SJSA1 (cell line): ENCODE data around the gene ITPRID2. TPM values are rescaled to one million over a fixed set of nuclear protein-coding genes. Genes with fewer than 3 reads are reported as not detected.

Experiments
- DNase-seq, 2 experiments: peaks; one replicate each; pipeline ENCODE4 v3.0.0-alpha.2; 2015 to 2020; ENCODE audit warnings: low spot score in 2 of 2, low read depth in 1 of 2
- H3K27ac ChIP-seq: fragments of 250-450 bp; sonication (Bioruptor Pico); 2 replicates; pipeline ENCODE4 v1.5.1; 2020; ENCODE audit warnings: mild to moderate bottlenecking, moderate library complexity
- H3K27me3 ChIP-seq: fragments of 250-450 bp; sonication (Bioruptor Pico); replicated peaks from 2 replicates; pipeline ENCODE4 v1.5.1; 2020; ENCODE audit warnings: mild to moderate bottlenecking, moderate library complexity
- H3K36me3 ChIP-seq: fragments of 250-450 bp; sonication (Bioruptor Pico); 2 replicates; pipeline ENCODE4 v1.5.1; 2020; ENCODE audit warnings: mild to moderate bottlenecking
- H3K4me1 ChIP-seq: fragments of 250-450 bp; sonication (Bioruptor Pico); replicated peaks from 2 replicates; pipeline ENCODE4 v1.6.1; 2021; ENCODE audit warnings: mild to moderate bottlenecking
- H3K4me3 ChIP-seq: fragments of 250-450 bp; sonication (Bioruptor Pico); 2 replicates; pipeline ENCODE4 v1.5.1; 2020; ENCODE audit warnings: mild to moderate bottlenecking
- H3K9me3 ChIP-seq: fragments of 250-450 bp; sonication (Bioruptor Pico); replicated peaks from 2 replicates; pipeline ENCODE4 v1.5.1; 2020; ENCODE audit warnings: mild to moderate bottlenecking
- total RNA-seq: library from RNA; depleted of rRNA; stranded (reverse); fragments of >200 nt; shearing (Covaris generic); gene quantifications from 2 replicates; pipeline ENCODE4 v1.2.3, GENCODE V29; 2014

ITPRID2 gene
- total RNA-seq, 1 experiment from 2014 or later, result 89.4 TPM

DNA sequence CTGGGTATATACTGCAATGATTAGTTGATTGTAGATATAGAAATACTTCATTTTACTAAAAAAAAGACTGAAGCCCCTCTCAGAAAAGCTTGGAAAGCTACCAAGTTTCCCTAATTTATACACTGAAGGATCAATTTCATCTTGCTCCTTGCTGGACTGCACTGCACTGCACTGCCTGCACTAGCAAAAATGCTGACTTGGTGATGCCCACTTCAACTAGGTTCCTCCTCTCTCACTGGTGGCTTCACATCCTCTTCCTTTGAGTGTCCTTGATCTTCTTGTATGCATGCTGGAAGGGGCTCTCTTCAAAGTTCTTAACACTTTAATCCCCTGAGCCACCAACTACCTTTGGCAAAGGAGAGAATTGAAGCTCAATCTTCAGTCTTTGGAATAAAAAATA is 31.7 kb upstream of the ITPRID2 start:
- DNase-seq, result no peak
- Histone ChIP-seq H3K9me3 (no peaks in the 10 kb centered on the region), H3K4me3 (no peak overlapping the region), H3K36me3 (no peaks in the 10 kb centered on the region), H3K27me3 (no peaks in the 10 kb centered on the region), H3K27ac (no peak overlapping the region), H3K4me1 (no peaks in the 10 kb centered on the region)

DNA sequence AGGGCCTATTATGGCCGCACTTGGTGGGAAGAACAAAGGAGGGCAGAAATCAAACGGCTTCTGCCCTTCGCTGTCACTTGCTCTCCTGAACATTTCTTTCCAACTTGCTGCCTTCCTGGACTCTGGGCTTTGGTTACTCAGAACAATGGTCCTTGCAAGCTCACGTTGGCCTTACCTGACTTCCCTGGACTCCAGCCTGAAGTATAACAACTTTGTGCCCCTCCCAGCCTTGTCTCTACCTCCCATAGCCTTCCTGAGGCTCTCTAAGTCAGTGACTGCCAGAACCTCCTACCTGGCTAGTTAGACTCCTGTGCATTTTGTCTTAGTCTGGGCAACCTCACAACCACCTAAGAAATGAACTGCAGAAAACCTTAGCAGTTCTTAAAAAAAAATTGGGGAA is 30.2 kb upstream of the ITPRID2 start:
- no peak for DNase-seq
- H3K36me3 ChIP-seq, result no peaks in the 10 kb centered on the region
- H3K4me1 ChIP-seq, result no peaks in the 10 kb centered on the region
- H3K27me3 ChIP-seq, result no peaks in the 10 kb centered on the region
- H3K4me3 ChIP-seq, result no peak overlapping the region
- H3K9me3 ChIP-seq, result no peaks in the 10 kb centered on the region
- H3K27ac ChIP-seq, result no peak overlapping the region

DNA sequence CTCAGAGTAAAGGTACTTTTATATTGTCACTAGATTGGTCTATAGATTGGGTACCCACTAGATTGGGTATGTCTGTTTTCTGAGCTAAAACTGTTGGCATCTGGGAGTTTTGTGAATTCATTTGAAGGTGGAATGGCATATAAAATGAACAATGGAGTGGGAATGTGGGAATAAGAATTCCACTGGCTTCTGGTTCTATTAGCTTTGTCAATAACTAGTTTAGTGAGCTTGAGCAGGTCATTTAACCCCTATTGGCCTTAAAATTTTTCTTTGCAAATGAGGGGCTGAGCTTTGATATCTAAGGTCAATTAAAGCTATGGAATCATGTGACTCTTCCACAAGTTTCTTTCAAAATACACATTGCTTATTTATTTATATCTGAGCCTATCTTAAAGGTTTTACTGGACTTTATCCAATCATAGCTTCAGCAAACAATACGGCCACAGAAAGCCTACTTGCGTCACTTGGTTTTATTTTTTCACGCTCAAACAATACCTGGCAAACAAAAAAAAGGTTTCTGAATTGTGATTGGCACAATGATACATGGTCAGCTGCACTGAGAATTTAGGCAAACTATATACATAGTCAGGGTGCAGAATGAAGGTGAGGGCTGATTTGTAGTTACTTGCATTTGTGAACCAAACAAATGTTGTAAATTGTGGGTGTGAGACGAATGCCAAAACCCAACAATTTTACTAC is 28.8 kb upstream of the ITPRID2 start:
- Histone ChIP-seq H3K27ac (no peak overlapping the region), H3K9me3 (no peaks in the 10 kb centered on the region), H3K4me1 (no peaks in the 10 kb centered on the region), H3K36me3 (no peaks in the 10 kb centered on the region), H3K4me3 (no peak overlapping the region), H3K27me3 (no peaks in the 10 kb centered on the region)
- no peak for DNase-seq

DNA sequence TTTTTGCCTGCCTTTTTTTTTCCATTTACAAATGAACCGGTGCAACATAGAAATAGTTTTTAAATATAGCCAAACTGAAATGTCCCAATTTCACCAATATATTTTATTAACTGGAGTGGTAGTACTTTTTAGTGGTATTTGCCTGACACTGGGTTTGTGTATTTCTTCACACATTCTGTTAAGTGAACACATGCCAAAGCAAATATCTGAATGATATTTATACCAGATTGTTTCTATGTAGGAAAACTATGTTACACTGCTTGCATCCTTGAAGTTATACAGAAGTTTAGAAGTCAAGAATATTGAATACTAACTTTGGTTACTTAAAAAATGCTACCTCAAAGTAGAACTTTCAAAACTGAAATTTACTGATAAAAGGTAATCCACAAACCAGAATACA is 19.4 kb upstream of the ITPRID2 start:
- Histone ChIP-seq H3K36me3 (no peaks in the 10 kb centered on the region), H3K4me1 (peaks cover 17% of the 10 kb centered on the region), H3K4me3 (no peak overlapping the region), H3K27ac (no peak overlapping the region), H3K9me3 (no peaks in the 10 kb centered on the region), H3K27me3 (no peaks in the 10 kb centered on the region)
- DNase-seq, result no peak

DNA sequence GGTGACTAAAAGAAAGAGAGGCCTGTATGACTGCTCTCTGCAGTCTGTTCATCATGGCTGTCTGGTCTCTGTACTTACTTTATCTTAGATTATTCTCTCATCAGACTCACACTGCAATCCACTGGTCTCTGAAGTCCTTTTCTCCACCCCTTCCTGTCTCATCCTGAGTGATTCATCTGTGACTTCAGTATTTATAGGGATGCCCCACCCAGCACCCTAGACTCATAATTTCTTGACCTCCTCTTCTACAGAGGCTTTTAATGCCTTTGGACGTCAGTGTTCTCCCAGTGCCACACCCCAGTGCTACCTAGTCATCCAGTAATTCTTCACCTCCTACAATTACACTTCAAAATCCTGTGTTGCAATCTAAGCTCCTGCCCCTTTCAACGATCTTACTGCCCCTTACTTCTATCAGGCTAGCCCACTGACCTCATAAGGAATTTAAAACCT is 14.9 kb upstream of the ITPRID2 start:
- H3K27ac ChIP-seq, result peak overlapping the region; percentile 42

DNA sequence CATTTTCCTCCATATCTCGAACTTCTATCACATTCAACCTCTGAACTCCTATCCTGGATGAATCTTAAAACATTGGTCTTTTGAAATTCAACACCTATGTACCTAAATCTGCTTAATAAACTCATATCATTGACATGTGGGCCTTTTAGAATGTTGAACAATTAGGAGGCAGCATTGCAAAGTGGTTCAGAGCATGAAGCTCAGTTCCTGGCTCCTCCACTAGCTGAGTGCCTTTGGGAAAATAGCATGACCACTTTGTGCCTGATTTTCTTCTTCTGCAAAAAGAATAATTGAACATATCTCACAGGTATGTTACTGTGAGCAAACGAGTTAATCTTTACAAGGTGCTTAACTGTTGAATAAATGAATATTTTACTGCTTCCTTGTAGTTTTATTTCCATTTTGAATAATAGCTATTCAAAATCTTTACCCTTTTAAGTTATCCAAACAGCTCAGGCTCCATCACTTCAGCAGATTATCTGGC is 14.3 kb upstream of the ITPRID2 start:
- Histone ChIP-seq H3K27me3 (no peaks in the 10 kb centered on the region), H3K4me3 (no peak overlapping the region), H3K27ac (peak overlapping the region; percentile 42; the same call in 1 of the 2 replicates), H3K36me3 (no peaks in the 10 kb centered on the region), H3K4me1 (peaks cover 16% of the 10 kb centered on the region), H3K9me3 (no peaks in the 10 kb centered on the region)
- DNase-seq, result no peak

More for the DNA sequence above, 14.9 kb upstream of the ITPRID2 start:
- peak in 1 of 2 experiments; percentile 36 for DNase-seq
- Histone ChIP-seq H3K36me3 (no peaks in the 10 kb centered on the region), H3K4me3 (no peak overlapping the region), H3K27me3 (no peaks in the 10 kb centered on the region), H3K4me1 (peaks cover 17% of the 10 kb centered on the region), H3K9me3 (no peaks in the 10 kb centered on the region)

DNA sequence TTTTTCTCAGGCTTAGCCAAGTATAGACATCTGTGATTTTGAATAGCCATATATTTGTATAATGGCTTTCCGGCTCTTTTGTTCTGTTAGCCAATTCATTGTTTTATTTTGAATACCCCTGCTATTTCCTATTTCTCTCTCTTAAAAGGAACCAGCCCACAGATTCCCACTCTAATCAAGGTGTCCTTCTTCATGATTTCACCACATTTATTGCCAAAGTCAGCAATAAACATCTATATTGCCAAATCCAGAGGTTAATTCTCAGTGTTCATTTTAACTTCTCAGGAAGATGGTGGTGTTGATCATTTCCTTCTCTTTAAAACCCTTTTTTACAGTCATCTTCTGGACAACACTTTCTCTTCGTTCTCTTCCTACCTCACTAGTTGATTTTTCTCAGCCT is 13.1 kb upstream of the ITPRID2 start:
- H3K4me3 ChIP-seq, result no peak overlapping the region
- H3K27ac ChIP-seq, result no peak overlapping the region
- no peak for DNase-seq
- H3K9me3 ChIP-seq, result no peaks in the 10 kb centered on the region
- H3K36me3 ChIP-seq, result no peaks in the 10 kb centered on the region
- H3K4me1 ChIP-seq, result peaks cover 9% of the 10 kb centered on the region
- H3K27me3 ChIP-seq, result no peaks in the 10 kb centered on the region

DNA sequence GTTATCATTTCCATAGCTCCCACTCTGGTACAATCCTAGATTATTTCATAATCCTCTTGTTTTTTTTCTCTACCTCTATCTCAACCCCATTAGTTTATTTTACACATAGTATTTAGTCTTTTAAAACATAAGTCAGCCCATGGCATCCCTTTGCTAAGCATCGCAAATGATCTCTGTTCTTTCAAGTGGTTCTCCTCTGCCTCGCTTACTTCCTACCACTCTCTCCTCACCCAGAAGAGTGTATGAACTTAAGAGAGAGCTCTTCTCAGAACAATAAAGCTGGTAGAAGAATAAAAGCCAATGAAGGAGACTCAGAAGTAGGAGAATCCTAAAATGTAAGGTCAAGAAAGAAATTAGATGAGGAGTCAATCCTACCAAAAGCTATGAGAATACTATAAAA is 12.2 kb upstream of the ITPRID2 start:
- Histone ChIP-seq H3K36me3 (no peaks in the 10 kb centered on the region), H3K4me3 (no peak overlapping the region), H3K27ac (no peak overlapping the region), H3K4me1 (peaks cover 9% of the 10 kb centered on the region), H3K27me3 (no peaks in the 10 kb centered on the region), H3K9me3 (no peaks in the 10 kb centered on the region)
- DNase-seq, result no peak

DNA sequence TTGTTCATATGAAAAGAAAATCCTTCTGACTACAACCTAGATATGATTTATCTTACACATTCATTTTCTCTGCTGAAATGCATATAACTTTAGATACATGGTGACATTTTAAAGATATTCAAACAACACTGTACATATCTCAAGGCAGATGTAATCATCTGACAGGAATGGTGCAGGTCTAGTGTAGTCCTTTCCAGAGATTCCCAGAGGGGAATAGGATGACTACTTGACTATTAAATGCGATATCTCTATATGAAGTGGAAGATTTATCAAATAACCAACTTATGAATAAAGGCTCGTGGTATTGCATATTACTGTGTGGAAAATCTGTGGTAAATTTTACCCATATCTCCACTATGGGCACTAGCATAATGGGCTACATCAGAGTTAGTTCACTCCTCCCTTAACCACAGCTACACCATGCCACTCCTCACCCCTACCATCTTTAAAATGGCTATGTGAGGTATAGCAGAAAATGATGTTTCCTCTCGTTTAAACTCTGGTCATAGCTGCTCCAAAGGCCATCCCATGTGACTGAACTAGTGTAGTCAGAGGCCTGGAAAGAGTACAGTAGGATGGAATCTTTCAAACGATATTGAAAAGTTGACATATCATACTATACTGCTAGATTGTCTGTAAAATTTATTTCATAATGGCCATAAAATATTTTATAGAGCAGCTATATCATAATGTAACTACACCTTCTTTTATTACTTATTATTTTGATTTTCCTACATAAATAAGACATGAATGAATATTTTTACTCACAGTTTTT is 9.1 kb upstream of the ITPRID2 start:
- DNase-seq, result no peak
- no peak overlapping the region for H3K27ac ChIP-seq
- no peaks in the 10 kb centered on the region for H3K36me3 ChIP-seq
- no peaks in the 10 kb centered on the region for H3K27me3 ChIP-seq
- H3K9me3 ChIP-seq, result no peaks in the 10 kb centered on the region
- H3K4me1 ChIP-seq, result peaks cover 15% of the 10 kb centered on the region
- no peak overlapping the region for H3K4me3 ChIP-seq

DNA sequence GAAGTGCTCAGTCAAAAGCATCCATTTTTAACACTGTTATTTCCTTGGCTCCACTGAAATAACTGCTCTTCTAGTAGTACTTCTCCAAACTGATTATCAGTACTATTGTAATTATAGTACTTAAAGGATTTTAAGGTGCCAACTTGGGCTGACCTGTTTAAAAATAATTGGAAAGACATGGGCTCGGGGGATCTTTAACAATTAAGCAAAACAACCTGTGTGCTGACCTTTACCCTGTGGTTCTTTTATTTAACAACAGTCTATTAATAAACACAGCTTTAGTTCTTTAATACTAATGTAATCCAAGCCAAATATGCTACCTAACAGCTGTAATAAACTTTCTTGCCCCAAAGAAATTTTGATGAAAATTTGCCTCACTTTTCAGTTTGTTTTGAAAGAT is 6.9 kb upstream of the ITPRID2 start:
- Histone ChIP-seq H3K36me3 (no peaks in the 10 kb centered on the region), H3K4me3 (no peak overlapping the region), H3K27ac (no peak overlapping the region), H3K27me3 (no peaks in the 10 kb centered on the region), H3K4me1 (peaks cover 15% of the 10 kb centered on the region), H3K9me3 (no peaks in the 10 kb centered on the region)
- DNase-seq, result no peak

DNA sequence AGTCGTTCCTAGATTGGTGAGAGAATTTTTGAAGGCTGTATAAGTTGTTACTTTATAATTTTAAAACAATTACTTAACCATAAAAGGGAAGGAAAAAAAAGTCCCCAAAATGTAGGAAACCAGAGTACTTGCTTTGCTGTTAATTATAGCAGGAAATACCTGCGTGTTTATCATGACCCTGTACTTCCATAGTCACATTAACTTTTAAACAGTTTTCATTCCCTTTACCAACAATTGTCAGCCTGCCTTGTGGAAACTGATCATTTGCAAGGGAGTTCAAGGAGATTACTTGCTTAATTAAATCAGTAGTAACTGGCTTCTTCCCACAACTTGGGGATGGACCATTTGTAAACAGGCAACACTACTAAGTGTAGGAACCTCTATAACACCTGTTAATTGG is 6.4 kb upstream of the ITPRID2 start:
- Histone ChIP-seq H3K9me3 (no peaks in the 10 kb centered on the region), H3K36me3 (no peaks in the 10 kb centered on the region), H3K4me3 (no peak overlapping the region), H3K27ac (no peak overlapping the region), H3K4me1 (peaks cover 20% of the 10 kb centered on the region), H3K27me3 (no peaks in the 10 kb centered on the region)
- DNase-seq, result no peak

DNA sequence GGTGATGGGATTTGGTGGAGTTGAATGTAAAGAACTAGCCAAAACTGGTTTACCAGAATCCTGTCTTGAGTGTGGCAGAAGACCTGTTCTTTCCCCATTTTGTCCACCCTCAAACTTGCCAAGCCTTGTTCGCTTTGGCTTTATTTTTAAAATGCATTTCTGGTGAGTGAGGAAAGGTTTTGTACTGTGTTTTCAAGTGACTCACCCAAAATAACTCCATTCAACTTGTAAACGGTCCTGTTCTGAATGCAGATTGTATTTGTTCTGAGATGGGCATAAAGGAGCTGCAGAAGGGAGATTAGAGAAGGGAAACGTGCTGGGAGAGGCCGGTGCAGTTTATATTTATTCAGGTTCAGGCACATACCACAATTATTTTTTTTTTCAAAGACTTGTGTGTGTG is 5.3 kb upstream of the ITPRID2 start:
- peak in 1 of 2 experiments; percentile 50 for DNase-seq
- Histone ChIP-seq H3K36me3 (no peaks in the 10 kb centered on the region), H3K27me3 (no peaks in the 10 kb centered on the region), H3K9me3 (no peaks in the 10 kb centered on the region), H3K4me3 (no peak overlapping the region), H3K27ac (no peak overlapping the region), H3K4me1 (peaks cover 28% of the 10 kb centered on the region)

DNA sequence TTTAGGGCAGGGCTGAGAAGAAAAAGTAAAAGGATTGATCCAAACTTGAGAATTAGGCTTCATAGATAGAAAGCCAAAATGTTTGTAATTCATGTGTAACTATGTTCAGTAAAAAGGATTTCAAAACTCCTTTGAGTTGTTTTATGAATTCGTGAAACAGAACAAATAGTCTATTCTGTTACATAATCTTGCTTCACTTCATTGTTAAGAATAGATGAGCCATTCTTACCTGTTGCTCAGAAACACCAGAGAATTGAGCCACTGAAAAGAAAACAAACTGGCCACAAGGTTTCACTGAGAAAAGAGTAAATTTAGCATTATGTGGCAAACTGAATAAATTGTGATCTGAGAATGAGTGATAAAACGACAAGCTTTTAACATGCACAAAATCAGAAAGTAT is 4.5 kb upstream of the ITPRID2 start:
- DNase-seq, result no peak
- H3K4me1 ChIP-seq, result peaks cover 31% of the 10 kb centered on the region
- H3K9me3 ChIP-seq, result no peaks in the 10 kb centered on the region
- no peak overlapping the region for H3K27ac ChIP-seq
- no peak overlapping the region for H3K4me3 ChIP-seq
- no peaks in the 10 kb centered on the region for H3K27me3 ChIP-seq
- H3K36me3 ChIP-seq, result peaks cover 3% of the 10 kb centered on the region

DNA sequence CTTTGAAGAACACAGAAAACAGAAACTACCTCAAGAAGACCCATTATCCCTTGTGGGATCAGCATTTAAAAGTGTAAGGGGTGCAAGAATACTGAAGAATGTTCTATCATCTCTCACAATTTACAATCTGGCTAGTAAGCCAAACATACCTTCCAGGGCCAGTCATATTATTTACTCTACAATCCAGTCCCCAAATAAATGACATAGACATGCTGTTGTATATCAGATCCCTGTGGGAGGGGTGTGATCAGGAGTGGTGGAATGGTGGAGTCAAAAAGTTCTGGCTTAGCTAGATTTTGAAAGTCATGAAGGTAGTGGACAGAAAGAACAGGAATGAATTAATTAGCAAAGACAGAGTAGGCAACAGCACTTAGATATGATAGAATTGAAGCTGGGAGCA is 1.8 kb upstream of the ITPRID2 start:
- no peak overlapping the region for H3K4me3 ChIP-seq
- no peaks in the 10 kb centered on the region for H3K27me3 ChIP-seq
- DNase-seq, result no peak
- peaks cover 38% of the 10 kb centered on the region for H3K4me1 ChIP-seq
- H3K27ac ChIP-seq, result no peak overlapping the region
- H3K9me3 ChIP-seq, result no peaks in the 10 kb centered on the region
- H3K36me3 ChIP-seq, result peaks cover 29% of the 10 kb centered on the region
